Right cardiac atrium (tissue), 5 donors: ENCODE data around the gene ELP2. TPM values are rescaled to one million over a fixed set of nuclear protein-coding genes. Genes with fewer than 3 reads are reported as not detected.

ENCODE experiments used
- ATAC-seq, 2 donors: fragments of 200-7000 bp; cut with Tn5 transposase; one replicate each; pipeline versions ENCODE4 v1.8.0 to v1.9.1; 2020; ENCODE audit warnings: moderate library complexity in 2 of 2, mild to moderate bottlenecking in 1 of 2
- DNase-seq, 3 donors: peaks; one replicate each; pipeline ENCODE4 v3.0.0-alpha.2; 2020
- H3K27ac ChIP-seq: one replicate; pipeline ENCODE4 v1.5.1; 2013; ENCODE audit warnings: mild to moderate bottlenecking, low read length, control low read depth, moderate library complexity
- H3K27me3 ChIP-seq: one replicate; pipeline ENCODE4 v1.6.1; 2013; ENCODE audit not compliant: control insufficient read depth, insufficient read depth
- H3K4me1 ChIP-seq: one replicate; pipeline ENCODE4 v1.6.1; 2013; ENCODE audit warnings: low read length; ENCODE audit not compliant: control insufficient read depth, insufficient read depth
- H3K4me3 ChIP-seq: one replicate; pipeline ENCODE4 v1.5.1; 2013; ENCODE audit warnings: low read length, control low read depth
- H3K9me3 ChIP-seq: one replicate; pipeline ENCODE4 v1.6.1; 2013; ENCODE audit warnings: low read length; ENCODE audit not compliant: control insufficient read depth
- WGBS: extraction: QIAGEN DNeasy Blood & Tissue Kit; methylation state at CpG from one replicate; pipeline ENCODE4 v1.1.7; 2013; 5-methylcytosine and 5-hydroxymethylcytosine counted together
- intact Hi-C, 4 donors: fragments of 100-400 bp; cut with DNase I; formaldehyde crosslinking; loops; one replicate each; pipeline versions ENCODE4 v1.11.0 to v1.14.0; 2022 to 2023
- polyA plus RNA-seq: library from polyadenylated mRNA; stranded (reverse); fragments of 200-250 nt; gene quantifications from one replicate; pipeline ENCODE4 v1.2.3, GENCODE V29; 2013
- total RNA-seq, 4 donors: library from RNA; stranded (reverse); fragmentation: NEBNext Ultra II Directional; extraction: Animal tissue kit (Norgen Biotek cat#: 25700); gene quantifications; one replicate each; pipeline ENCODE4 v1.2.1, GENCODE V29; 2021
- donor health status: healthy with polysubstance abuse.
- donor health status: DM: no; HTN: yes; CAD: no.
- donor health status: DM: no; HTN: no; CAD: no.
- donor health status: DM: no; HTN: yes; CAD: no; lungs with severe emphysema.
- donor health status: DM: yes; HTN: yes; CAD: no.

Gene ELP2
- total and polyA plus RNA-seq, 5 donors = 31.4 to 56.6 (median 54.0) TPM

DNA sequence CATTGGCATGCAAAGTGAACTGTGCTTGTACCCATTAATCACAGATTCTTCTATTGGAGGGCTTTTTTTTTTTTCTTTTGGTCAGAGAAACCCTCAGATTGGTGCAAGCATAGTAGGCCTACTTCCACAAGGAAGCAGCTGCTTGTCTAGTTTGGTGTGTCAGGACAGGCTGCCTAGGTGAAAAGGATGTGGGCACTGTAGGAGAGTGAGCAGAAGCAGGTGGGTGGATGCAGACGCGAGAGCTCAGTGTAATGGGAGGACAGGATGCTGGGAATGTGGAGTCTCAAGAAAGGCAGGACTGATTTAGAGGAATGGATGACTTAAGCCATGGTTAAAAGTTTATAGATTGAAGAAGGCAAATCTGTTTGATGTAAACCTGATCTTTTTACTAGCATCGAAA is 3.1 kb downstream of the ELP2 start:
- no peak for ATAC-seq
- Histone ChIP-seq H3K9me3 (no peaks in the 10 kb centered on the region), H3K27ac (no peak overlapping the region), H3K4me1 (peaks cover 2% of the 10 kb centered on the region), H3K27me3 (no peaks in the 10 kb centered on the region), H3K4me3 (no peak overlapping the region)
- whole genome bisulfite sequencing = 78% methylated on average over 3 of the region's 3 CpGs
- DNase-seq = no peak
- intact Hi-C loops = loop anchor here in 1 of 4 donors (5.0 kb wide), 1 partner anchor 115 kb away; no protein-coding TSS in a partner anchor

GRCh38 chr18:36135264-36135663 is 5.6 kb downstream of the ELP2 start:
- DNase-seq (no peak), ATAC-seq (no peak)

DNA sequence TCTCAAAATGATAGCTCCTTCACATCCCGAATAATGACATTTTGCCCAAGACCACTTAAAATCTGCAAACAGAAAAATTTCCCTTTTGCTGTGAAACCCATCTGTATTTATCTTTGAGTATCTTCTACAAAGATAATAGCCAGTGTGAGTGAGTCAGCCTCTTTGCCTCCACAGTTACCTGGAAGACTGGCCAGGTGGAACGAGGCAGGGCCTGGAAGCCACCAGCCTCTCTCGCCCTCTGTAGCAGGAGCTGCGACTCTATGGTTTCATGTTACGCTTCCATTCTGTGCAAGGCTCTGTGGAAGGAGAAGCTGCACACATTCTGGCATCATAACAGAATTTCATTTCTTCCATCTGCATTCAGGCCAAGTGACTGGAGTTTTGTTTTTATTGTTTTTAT is 9.5 kb downstream of the ELP2 start:
- H3K27ac ChIP-seq = no peak overlapping the region
- no peaks in the 10 kb centered on the region for H3K27me3 ChIP-seq
- DNase-seq = no peak
- intact Hi-C loops = no loop called here
- no peaks in the 10 kb centered on the region for H3K4me1 ChIP-seq
- 92% methylated on average over 5 of the region's 5 CpGs for WGBS
- ATAC-seq = no peak
- no peak overlapping the region for H3K4me3 ChIP-seq
- H3K9me3 ChIP-seq = no peaks in the 10 kb centered on the region

More at GRCh38 chr18:36135264-36135663, 5.6 kb downstream of the ELP2 start:
- H3K4me3 ChIP-seq = no peak overlapping the region
- no peaks in the 10 kb centered on the region for H3K9me3 ChIP-seq
- no peak overlapping the region for H3K27ac ChIP-seq
- no peaks in the 10 kb centered on the region for H3K27me3 ChIP-seq
- WGBS = 93% methylated on average over 1 of the region's 1 CpG
- intact Hi-C loops = no loop called here
- H3K4me1 ChIP-seq = peaks cover 2% of the 10 kb centered on the region

DNA sequence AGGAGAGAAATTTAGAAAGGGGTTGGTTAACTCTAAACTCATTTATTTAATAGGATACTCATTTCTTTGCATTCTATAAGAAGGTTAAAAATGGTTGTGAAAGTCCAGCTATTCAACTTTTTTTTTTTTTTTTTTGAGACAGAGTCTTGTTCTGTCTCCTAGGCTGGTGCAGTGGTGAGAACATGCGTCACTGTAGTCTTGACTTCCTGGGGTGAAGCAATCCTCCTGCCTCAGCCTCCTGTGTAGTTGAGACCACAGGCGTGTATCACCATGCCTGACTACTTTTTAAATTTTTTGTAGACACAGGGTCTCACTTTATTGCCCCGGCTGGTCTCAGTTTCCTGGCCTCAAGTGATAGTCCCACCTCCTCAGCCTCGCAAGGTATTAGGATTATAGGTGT is 11.9 kb downstream of the ELP2 start:
- WGBS = 93% methylated on average over 4 of the region's 4 CpGs
- DNase-seq (no peak), ATAC-seq (no peak)
- no peaks in the 10 kb centered on the region for H3K4me1 ChIP-seq
- no peak overlapping the region for H3K27ac ChIP-seq
- no peaks in the 10 kb centered on the region for H3K9me3 ChIP-seq
- no peak overlapping the region for H3K4me3 ChIP-seq
- H3K27me3 ChIP-seq = no peaks in the 10 kb centered on the region
- intact Hi-C loops = no loop called here

GRCh38 chr18:36142751-36143150 is 13.1 kb downstream of the ELP2 start:
- 91% methylated on average over 3 of the region's 3 CpGs for whole genome bisulfite sequencing
- no peak for DNase-seq
- H3K4me3 ChIP-seq = no peak overlapping the region
- intact Hi-C loops = no loop called here
- ATAC-seq = no peak
- H3K9me3 ChIP-seq = no peaks in the 10 kb centered on the region
- no peaks in the 10 kb centered on the region for H3K27me3 ChIP-seq
- H3K27ac ChIP-seq = no peak overlapping the region
- H3K4me1 ChIP-seq = no peaks in the 10 kb centered on the region

- Histone ChIP-seq H3K27me3 (no peaks in the 10 kb centered on the region), H3K4me3 (no peak overlapping the region), H3K27ac (no peak overlapping the region), H3K4me1 (no peaks in the 10 kb centered on the region), H3K9me3 (no peaks in the 10 kb centered on the region)
- ATAC-seq (no peak), DNase-seq (no peak)
- 100% methylated on average over 1 of the region's 2 CpGs for WGBS
- intact Hi-C loops = no loop called here
Observed at GRCh38 chr18:36143391-36143790, 13.7 kb downstream of the ELP2 start.

- 92% methylated on average over 5 of the region's 5 CpGs for WGBS
- ATAC-seq = no peak
- H3K27me3 ChIP-seq = no peaks in the 10 kb centered on the region
Observed at GRCh38 chr18:36149514-36150289, 20.0 kb downstream of the ELP2 start.

DNA sequence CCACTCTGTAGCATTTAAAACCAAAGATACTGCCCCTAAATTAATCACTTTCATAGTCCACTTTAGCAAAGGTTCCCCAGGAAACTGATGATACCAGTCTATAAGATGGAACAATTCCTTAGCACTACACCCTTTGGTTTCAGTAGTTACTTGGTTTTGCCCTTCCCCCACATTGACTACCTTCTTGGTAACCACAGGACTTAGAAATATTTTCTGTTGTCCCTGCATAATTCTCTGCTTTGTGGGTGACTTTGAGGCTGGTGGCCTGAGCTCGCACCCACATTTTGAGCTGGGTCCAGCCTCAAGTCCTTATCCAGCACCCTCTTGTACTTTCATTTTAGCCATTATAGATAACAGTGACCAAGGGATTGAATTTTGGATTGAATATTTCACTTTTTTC is 23.1 kb downstream of the ELP2 start:
- H3K4me1 ChIP-seq = no peaks in the 10 kb centered on the region
- no peaks in the 10 kb centered on the region for H3K27me3 ChIP-seq
- H3K4me3 ChIP-seq = no peak overlapping the region
- DNase-seq (no peak), ATAC-seq (no peak)
- intact Hi-C loops = no loop called here
- 91% methylated on average over 1 of the region's 1 CpG for WGBS
- H3K9me3 ChIP-seq = no peaks in the 10 kb centered on the region
- no peak overlapping the region for H3K27ac ChIP-seq

More at GRCh38 chr18:36149514-36150289, 20.0 kb downstream of the ELP2 start:
- no peaks in the 10 kb centered on the region for H3K9me3 ChIP-seq
- no peaks in the 10 kb centered on the region for H3K4me1 ChIP-seq
- no peak overlapping the region for H3K27ac ChIP-seq
- no peak overlapping the region for H3K4me3 ChIP-seq
- no peak for DNase-seq
- intact Hi-C loops = no loop called here

DNA sequence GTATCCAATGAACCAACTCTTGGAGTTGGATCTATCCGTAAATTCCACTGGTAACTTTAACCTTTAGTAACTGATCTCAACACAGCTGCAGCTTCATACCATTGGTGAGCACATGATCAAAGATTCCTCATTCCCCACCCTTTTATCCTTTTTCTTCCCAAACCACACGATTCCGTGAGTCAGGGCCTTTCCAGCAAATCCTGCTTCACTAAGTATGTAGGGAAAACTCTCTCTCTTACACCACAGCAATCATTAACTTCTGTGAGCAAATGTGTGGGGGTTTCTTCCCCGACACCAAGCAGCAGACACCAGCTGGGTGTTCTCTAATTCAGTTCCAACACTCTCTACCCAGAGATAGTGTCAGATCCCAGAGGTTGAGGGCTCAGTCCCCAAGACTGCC is 23.5 kb downstream of the ELP2 start:
- DNase-seq (no peak), ATAC-seq (no peak)
- 72% methylated on average over 4 of the region's 4 CpGs for WGBS
- Histone ChIP-seq H3K27me3 (no peaks in the 10 kb centered on the region), H3K9me3 (no peaks in the 10 kb centered on the region), H3K4me1 (no peaks in the 10 kb centered on the region), H3K4me3 (no peak overlapping the region), H3K27ac (no peak overlapping the region)
- intact Hi-C loops = no loop called here

DNA sequence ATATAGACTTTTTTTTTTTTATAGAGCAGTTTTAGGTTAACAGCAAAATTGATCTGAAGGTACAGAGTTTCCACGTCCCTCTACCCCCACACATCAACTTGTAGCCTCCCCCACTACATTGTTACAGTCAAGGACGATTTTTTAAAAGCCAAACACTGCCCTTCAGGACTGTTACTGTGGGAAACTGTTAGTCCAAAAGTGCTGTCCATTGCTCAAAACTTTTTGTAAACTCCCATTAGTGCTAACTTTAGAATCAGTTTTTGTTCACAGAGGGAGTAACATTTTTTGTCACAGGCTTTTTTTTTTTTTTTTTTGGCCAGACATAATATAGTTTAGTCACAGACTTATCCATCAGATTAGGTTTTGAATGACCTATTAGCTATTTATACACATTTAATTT is 24.1 kb downstream of the ELP2 start:
- H3K27me3 ChIP-seq = no peaks in the 10 kb centered on the region
- 65% methylated on average over 2 of the region's 2 CpGs for WGBS
- DNase-seq = no peak
- intact Hi-C loops = no loop called here
- no peak overlapping the region for H3K4me3 ChIP-seq
- H3K9me3 ChIP-seq = no peaks in the 10 kb centered on the region
- ATAC-seq = no peak
- no peaks in the 10 kb centered on the region for H3K4me1 ChIP-seq
- no peak overlapping the region for H3K27ac ChIP-seq

DNA sequence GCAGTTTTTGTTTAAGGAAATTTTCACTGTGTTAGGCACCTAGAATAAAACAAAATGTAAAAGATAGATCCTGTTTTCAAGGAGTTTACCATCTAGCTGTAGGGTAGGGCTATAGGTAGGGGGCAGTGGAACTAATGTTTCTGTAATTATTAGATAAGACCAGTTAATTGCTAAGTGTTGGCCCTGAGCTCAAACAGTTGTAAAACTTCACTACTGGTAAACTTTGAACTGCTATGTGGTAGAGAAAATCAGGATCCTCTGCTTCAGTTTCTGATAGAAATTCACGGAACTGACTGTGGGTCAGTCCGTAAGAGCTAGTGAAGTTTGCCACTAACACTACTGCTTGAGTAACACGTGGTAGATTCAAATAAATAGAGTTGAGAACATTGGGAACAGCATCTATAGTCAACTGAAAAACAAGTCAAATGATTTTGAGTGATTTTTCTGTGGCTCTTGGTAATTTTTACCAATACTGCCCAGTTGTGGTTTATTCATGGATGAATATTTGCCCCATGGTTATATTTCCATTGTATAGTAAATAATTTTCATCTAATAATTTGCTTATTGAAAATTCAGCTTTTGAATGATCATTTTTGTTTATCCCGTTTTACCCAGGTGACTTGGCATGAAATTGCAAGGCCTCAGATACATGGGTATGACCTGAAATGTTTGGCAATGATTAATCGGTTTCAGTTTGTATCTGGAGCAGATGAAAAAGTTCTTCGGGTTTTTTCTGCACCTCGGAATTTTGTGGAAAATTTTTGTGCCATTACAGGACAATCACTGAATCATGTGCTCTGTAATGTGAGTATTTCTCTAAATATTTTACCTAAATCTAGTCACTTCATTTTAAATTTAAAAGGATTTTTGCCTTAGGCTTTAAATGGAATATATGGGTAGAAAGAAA is 26.4 kb downstream of the ELP2 start:
- intact Hi-C loops = no loop called here
- no peak overlapping the region for H3K27ac ChIP-seq
- H3K9me3 ChIP-seq = no peaks in the 10 kb centered on the region
- no peak for DNase-seq
- H3K4me3 ChIP-seq = no peak overlapping the region
- no peaks in the 10 kb centered on the region for H3K27me3 ChIP-seq
- ATAC-seq = no peak
- no peaks in the 10 kb centered on the region for H3K4me1 ChIP-seq
- 95% methylated on average over 7 of the region's 7 CpGs for whole genome bisulfite sequencing
